ENCODE measurements around the gene SCTR.

SCTR gene

DNA sequence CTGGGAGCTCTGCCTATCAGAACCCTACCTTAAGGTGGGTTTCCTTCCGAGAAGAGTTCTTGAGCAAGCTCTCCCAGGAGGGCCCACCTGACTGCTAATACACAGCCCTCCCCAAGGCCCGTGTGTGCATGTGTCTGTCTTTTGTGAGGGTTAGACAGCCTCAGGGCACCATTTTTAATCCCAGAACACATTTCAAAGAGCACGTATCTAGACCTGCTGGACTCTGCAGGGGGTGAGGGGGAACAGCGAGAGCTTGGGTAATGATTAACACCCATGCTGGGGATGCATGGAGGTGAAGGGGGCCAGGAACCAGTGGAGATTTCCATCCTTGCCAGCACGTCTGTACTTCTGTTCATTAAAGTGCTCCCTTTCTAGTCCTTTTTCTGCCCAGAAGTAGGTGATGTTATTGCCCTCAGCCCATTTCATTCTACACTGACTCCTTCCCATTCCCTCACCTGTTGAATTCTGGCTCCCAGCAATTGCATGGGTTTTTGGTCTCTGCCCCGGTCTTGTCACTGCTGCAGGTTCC lies 86.1 kb downstream of the SCTR start:
- no peaks in the 10 kb centered on the region for H3K36me3 ChIP-seq (ENCODE audit: control insufficient read depth, insufficient read depth, low read length)
- H3K27ac ChIP-seq (ENCODE audit: insufficient read depth, low read length, poor library complexity, severe bottlenecking): no peak overlapping the region
- DNase-seq: no peak
- no peak overlapping the region for H3K4me3 ChIP-seq (ENCODE audit: insufficient read depth, low read depth, low read length, poor library complexity, severe bottlenecking)
- H3K4me1 ChIP-seq (ENCODE audit: control insufficient read depth, insufficient read depth, low read length, poor library complexity, severe bottlenecking): no peaks in the 10 kb centered on the region
- no peaks in the 10 kb centered on the region for H3K9me3 ChIP-seq (ENCODE audit: control insufficient read depth, low read length)
- peaks cover 6% of the 10 kb centered on the region for H3K27me3 ChIP-seq (replicated peaks; ENCODE audit: control insufficient read depth, insufficient read depth, low read length, poor library complexity, severe bottlenecking)

DNA sequence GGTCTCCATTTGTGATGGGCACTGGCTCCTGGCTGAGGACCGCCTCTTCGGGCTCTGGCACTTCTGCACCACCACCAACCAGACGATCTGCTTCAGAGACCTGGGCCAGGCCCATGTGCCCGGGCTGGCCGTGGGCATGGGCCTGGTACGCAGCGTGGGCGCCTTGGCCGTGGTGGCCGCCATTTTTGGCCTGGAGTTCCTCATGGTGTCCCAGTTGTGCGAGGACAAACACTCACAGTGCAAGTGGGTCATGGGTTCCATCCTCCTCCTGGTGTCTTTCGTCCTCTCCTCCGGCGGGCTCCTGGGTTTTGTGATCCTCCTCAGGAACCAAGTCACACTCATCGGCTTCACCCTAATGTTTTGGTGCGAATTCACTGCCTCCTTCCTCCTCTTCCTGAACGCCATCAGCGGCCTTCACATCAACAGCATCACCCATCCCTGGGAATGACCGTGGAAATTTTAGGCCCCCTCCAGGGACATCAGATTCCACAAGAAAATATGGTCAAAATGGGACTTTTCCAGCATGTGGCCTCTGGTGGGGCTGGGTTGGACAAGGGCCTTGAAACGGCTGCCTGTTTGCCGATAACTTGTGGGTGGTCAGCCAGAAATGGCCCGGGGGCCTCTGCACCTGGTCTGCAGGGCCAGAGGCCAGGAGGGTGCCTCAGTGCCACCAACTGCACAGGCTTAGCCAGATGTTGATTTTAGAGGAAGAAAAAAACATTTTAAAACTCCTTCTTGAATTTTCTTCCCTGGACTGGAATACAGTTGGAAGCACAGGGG lies 87.1 kb downstream of the SCTR start:
- Histone ChIP-seq H3K4me3 (ENCODE audit: insufficient read depth, low read depth, low read length, poor library complexity, severe bottlenecking) (no peak overlapping the region), H3K9me3 (ENCODE audit: control insufficient read depth, low read length) (no peaks in the 10 kb centered on the region), H3K36me3 (ENCODE audit: control insufficient read depth, insufficient read depth, low read length) (no peaks in the 10 kb centered on the region), H3K27ac (ENCODE audit: insufficient read depth, low read length, poor library complexity, severe bottlenecking) (no peak overlapping the region), H3K4me1 (ENCODE audit: control insufficient read depth, insufficient read depth, low read length, poor library complexity, severe bottlenecking) (peaks cover 2% of the 10 kb centered on the region), H3K27me3 (replicated peaks; ENCODE audit: control insufficient read depth, insufficient read depth, low read length, poor library complexity, severe bottlenecking) (peaks cover 6% of the 10 kb centered on the region)
- DNase-seq: no peak

DNA sequence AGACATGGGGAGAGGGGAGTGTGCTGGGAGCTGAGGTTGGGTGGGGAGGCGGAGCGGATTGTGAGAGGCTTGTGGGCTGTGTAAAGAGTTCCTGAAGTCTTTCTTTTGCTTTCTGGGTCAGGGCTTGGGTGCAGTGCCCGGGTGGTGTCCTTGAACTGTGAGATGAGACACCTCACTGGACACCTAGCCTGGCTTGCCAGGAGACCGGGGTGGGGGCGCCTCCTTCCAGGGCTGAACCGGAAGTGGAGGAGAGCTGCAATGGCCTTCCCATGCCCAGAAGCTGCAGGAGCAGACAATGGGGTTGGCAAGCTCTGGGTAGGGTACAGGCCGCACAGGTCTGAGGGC lies 88.4 kb downstream of the SCTR start:
- Histone ChIP-seq H3K4me3 (ENCODE audit: insufficient read depth, low read depth, low read length, poor library complexity, severe bottlenecking) (no peak overlapping the region), H3K36me3 (ENCODE audit: control insufficient read depth, insufficient read depth, low read length) (no peaks in the 10 kb centered on the region), H3K27ac (ENCODE audit: insufficient read depth, low read length, poor library complexity, severe bottlenecking) (no peak overlapping the region), H3K27me3 (replicated peaks; ENCODE audit: control insufficient read depth, insufficient read depth, low read length, poor library complexity, severe bottlenecking) (peaks cover 6% of the 10 kb centered on the region), H3K9me3 (ENCODE audit: control insufficient read depth, low read length) (no peaks in the 10 kb centered on the region), H3K4me1 (ENCODE audit: control insufficient read depth, insufficient read depth, low read length, poor library complexity, severe bottlenecking) (peaks cover 5% of the 10 kb centered on the region)
- DNase-seq: no peak

DNA sequence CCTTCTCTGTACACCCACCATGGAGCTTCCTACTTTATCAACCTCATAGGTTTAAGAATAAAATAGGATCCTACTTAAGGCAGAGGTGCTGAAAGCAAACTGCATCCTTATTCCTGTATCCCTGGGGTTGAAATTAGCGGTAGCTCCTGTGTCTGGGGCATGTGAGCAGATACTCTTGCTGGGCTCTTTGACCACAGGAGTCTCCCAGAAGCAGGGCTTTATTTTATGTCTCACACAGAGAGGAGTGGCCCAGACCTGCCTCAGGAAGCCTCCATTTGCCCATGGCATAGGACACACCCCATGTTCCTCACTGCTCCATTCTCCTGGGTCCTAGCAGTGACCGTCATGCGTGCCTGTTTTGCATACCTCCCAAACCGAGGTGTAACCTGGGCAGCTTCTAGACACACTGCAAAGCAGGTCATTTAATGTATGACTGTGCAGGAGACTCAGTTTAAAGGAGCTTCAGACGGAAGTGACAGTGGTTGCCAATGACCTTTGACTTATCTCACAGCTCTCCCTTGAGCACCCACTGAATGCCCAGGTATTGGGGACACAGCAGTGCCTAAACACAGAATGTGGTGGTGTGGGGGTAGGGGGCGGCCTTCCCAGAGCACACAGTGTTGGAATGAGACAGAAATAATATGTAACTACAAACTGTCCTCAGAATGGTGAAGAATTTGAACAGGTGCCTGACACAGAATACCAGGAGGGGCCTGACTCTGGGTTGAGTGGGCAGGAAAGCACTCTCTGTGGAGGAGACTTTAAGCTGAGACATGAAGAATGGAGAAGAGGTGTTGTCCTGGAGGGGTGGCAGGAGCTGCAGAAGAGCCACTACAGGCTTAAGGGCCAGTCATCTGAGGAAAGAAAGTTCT lies 89.0 kb downstream of the SCTR start:
- peaks cover 6% of the 10 kb centered on the region for H3K27me3 ChIP-seq (replicated peaks; ENCODE audit: control insufficient read depth, insufficient read depth, low read length, poor library complexity, severe bottlenecking)
- DNase-seq: no peak
- H3K9me3 ChIP-seq (ENCODE audit: control insufficient read depth, low read length): no peaks in the 10 kb centered on the region
- H3K36me3 ChIP-seq (ENCODE audit: control insufficient read depth, insufficient read depth, low read length): no peaks in the 10 kb centered on the region
- H3K4me3 ChIP-seq (ENCODE audit: insufficient read depth, low read depth, low read length, poor library complexity, severe bottlenecking): no peak overlapping the region
- H3K27ac ChIP-seq (ENCODE audit: insufficient read depth, low read length, poor library complexity, severe bottlenecking): no peak overlapping the region
- peaks cover 5% of the 10 kb centered on the region for H3K4me1 ChIP-seq (ENCODE audit: control insufficient read depth, insufficient read depth, low read length, poor library complexity, severe bottlenecking)

DNA sequence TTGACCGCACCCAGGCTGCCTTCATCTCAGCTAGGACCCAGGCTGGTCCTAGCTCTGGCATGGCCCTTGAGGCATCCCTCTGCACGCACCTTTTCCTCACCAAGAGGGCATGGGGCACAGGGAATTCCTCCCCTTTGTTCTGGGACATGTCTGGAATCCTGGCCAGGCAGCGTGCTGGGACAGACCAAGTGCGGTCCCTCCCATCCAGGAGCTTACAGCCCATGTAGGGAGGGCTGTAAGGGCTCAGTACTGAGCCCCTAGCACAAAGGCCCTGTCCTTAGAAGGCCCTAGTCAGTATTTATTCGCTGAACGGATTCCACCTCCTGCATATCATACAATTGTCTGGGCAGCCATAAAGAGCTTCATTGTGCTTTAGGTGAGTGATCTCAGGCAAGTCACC lies 89.6 kb downstream of the SCTR start:
- H3K27me3 ChIP-seq (replicated peaks; ENCODE audit: control insufficient read depth, insufficient read depth, low read length, poor library complexity, severe bottlenecking): peaks cover 6% of the 10 kb centered on the region
- no peak overlapping the region for H3K4me3 ChIP-seq (ENCODE audit: insufficient read depth, low read depth, low read length, poor library complexity, severe bottlenecking)
- no peaks in the 10 kb centered on the region for H3K36me3 ChIP-seq (ENCODE audit: control insufficient read depth, insufficient read depth, low read length)
- no peak overlapping the region for H3K27ac ChIP-seq (ENCODE audit: insufficient read depth, low read length, poor library complexity, severe bottlenecking)
- H3K4me1 ChIP-seq (ENCODE audit: control insufficient read depth, insufficient read depth, low read length, poor library complexity, severe bottlenecking): peaks cover 5% of the 10 kb centered on the region
- DNase-seq: no peak
- H3K9me3 ChIP-seq (ENCODE audit: control insufficient read depth, low read length): no peaks in the 10 kb centered on the region

DNA sequence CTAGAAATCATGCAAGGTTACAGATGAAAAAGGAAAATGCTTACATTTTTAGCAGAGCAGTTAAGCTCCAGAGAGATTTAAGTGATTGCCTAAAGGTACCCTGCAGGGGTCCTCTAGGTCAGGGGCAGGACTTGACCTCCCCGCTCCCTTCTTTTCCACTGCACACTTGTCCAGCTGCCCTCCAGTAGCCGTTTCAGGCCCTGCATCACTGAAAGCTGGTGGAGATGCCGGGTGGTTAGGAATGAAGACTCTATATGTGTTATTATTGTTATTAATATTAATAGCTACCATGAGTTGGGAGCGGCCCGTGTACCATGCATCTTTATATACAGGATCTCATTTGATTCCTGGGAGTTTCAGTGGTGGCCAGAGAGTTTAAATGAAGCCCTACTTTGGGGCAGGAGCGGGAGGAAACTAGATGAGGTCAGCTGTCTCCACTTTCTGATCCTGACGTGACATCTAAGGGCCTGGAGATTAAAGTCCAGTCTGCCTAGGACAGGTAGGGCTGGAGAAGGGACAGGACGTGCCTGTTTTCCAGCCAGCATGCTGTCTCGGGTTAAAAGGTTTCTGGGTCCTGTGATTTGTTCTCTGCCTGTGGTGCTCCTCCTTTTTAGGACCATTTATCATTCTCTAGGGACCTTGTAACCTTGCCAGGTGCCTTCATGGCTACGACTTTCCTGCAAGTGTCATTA lies 90.5 kb downstream of the SCTR start:
- H3K4me1 ChIP-seq (ENCODE audit: control insufficient read depth, insufficient read depth, low read length, poor library complexity, severe bottlenecking): peaks cover 5% of the 10 kb centered on the region
- H3K27me3 ChIP-seq (replicated peaks; ENCODE audit: control insufficient read depth, insufficient read depth, low read length, poor library complexity, severe bottlenecking): peaks cover 6% of the 10 kb centered on the region
- H3K4me3 ChIP-seq (ENCODE audit: insufficient read depth, low read depth, low read length, poor library complexity, severe bottlenecking): no peak overlapping the region
- H3K9me3 ChIP-seq (ENCODE audit: control insufficient read depth, low read length): no peaks in the 10 kb centered on the region
- H3K27ac ChIP-seq (ENCODE audit: insufficient read depth, low read length, poor library complexity, severe bottlenecking): no peak overlapping the region
- H3K36me3 ChIP-seq (ENCODE audit: control insufficient read depth, insufficient read depth, low read length): no peaks in the 10 kb centered on the region
- DNase-seq: no peak

DNA sequence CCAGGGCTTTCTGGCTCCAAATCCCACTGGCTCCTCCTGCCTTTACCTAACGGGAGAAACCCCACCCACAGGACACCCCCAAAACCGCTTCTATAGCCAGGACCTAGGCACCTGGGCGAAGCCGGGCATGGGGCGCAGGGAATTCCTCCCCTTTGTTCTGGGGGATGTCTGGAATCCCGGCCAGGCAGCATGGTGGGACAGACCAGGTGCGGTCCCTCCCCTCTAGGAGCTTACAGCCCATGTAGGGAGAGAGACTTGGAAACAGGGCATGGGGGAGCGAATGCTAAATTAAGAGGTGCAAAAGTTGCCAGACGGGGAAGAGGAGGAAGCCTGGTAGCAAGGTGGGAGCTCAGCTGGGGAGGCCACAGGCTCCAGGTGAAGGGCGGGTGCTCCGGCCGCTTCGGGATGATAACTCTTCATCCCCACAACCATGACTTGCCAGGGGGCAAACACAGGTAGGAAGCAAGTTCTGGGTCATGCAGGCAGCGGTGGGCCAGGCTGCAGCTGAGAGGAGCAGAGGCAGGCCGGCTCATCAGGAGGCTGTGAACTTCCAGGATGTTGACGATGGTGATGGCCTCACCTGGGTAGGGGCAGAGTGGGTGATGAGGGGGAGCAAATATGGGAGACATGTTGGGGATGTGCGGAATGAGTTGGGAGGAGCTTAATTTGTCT lies 91.3 kb downstream of the SCTR start:
- Histone ChIP-seq H3K27ac (ENCODE audit: insufficient read depth, low read length, poor library complexity, severe bottlenecking) (no peak overlapping the region), H3K4me1 (ENCODE audit: control insufficient read depth, insufficient read depth, low read length, poor library complexity, severe bottlenecking) (peaks cover 5% of the 10 kb centered on the region), H3K9me3 (ENCODE audit: control insufficient read depth, low read length) (no peaks in the 10 kb centered on the region), H3K27me3 (replicated peaks; ENCODE audit: control insufficient read depth, insufficient read depth, low read length, poor library complexity, severe bottlenecking) (peaks cover 6% of the 10 kb centered on the region), H3K36me3 (ENCODE audit: control insufficient read depth, insufficient read depth, low read length) (no peaks in the 10 kb centered on the region), H3K4me3 (ENCODE audit: insufficient read depth, low read depth, low read length, poor library complexity, severe bottlenecking) (no peak overlapping the region)
- no peak for DNase-seq

DNA sequence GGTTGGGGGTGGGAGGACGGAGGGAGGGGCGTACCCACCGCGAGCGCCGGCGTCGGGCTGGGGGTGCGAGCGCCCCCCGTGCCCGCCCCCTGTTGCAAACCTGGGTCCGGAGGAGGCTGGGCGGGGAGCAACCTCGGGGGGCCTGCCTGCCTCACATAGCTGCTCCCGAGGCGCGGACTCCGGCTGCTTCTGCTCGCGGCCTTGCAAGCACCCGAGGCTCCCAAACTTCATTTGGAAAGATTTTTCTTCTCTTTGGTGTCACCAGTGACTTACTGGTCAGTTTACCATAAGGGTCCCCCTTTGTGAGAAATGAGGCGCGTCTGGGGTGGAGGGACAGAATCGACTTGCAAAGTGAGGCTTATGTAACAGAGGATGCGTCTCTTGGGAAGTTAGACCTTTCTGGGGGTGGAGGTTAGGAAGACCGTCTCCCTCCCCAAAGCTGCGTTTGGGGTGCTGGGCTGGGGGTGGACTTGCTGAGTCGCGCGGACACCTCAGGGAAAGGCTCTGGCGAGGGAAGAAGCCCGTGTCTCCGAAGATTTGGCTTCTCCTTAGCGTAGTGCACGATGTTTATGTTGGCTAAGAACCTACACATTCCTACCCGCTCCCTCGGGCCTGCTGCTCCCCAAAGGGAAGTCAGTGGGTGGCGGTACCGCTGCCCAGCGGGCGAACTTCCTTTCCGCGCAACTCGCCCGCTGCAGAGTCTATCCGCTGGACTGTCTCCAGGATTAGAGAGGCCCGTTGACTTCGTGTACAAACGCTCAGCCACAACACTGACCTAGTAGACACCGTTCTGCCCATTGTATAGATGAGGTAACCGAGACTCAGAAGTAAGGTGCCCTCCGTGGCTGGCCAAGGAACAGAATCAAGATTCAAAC lies 92.1 kb downstream of the SCTR start:
- DNase-seq: no peak
- no peak overlapping the region for H3K27ac ChIP-seq (ENCODE audit: insufficient read depth, low read length, poor library complexity, severe bottlenecking)
- H3K4me1 ChIP-seq (ENCODE audit: control insufficient read depth, insufficient read depth, low read length, poor library complexity, severe bottlenecking): peaks cover 5% of the 10 kb centered on the region
- H3K36me3 ChIP-seq (ENCODE audit: control insufficient read depth, insufficient read depth, low read length): no peaks in the 10 kb centered on the region
- no peaks in the 10 kb centered on the region for H3K9me3 ChIP-seq (ENCODE audit: control insufficient read depth, low read length)
- no peak overlapping the region for H3K4me3 ChIP-seq (ENCODE audit: insufficient read depth, low read depth, low read length, poor library complexity, severe bottlenecking)
- H3K27me3 ChIP-seq (replicated peaks; ENCODE audit: control insufficient read depth, insufficient read depth, low read length, poor library complexity, severe bottlenecking): peaks cover 10% of the 10 kb centered on the region

All from effector memory CD4-positive, alpha-beta T cell (primary cell).